H9 (cell line): ENCODE measurements around the gene HMGXB4. TPM values are rescaled to one million over a fixed set of nuclear protein-coding genes. Genes with fewer than 3 reads are reported as not detected.

Experiments
- DNase-seq: peaks from one replicate; pipeline ENCODE4 v3.0.0-alpha.2; 2017
- H2AFZ ChIP-seq: one replicate; pipeline ENCODE4 v1.6.1; 2013; ENCODE audit warnings: mild to moderate bottlenecking, low read length, control low read depth, moderate library complexity
- H2AK5ac ChIP-seq: 2 replicates; pipeline ENCODE4 v1.6.1; 2013; ENCODE audit warnings: low read length, control low read depth, mixed read lengths; ENCODE audit not compliant: insufficient read length
- H2BK120ac ChIP-seq: one replicate; pipeline ENCODE4 v1.6.1; 2013; ENCODE audit warnings: low read depth, mild to moderate bottlenecking, low read length, control low read depth, inconsistent platforms; ENCODE audit not compliant: poor library complexity, severe bottlenecking
- H2BK12ac ChIP-seq: 2 replicates; pipeline ENCODE4 v1.6.1; 2013; ENCODE audit warnings: low read length, control low read depth, mixed read lengths, low read depth; ENCODE audit not compliant: insufficient read length
- H2BK15ac ChIP-seq: 2 replicates; pipeline ENCODE4 v1.6.1; 2013; ENCODE audit warnings: low read depth, low read length, control low read depth
- H2BK20ac ChIP-seq: one replicate; pipeline ENCODE4 v1.6.1; 2013; ENCODE audit warnings: low read depth, mild to moderate bottlenecking, low read length, control low read depth, inconsistent platforms; ENCODE audit not compliant: poor library complexity, severe bottlenecking
- H2BK5ac ChIP-seq: 2 replicates; pipeline ENCODE4 v1.6.1; 2013; ENCODE audit warnings: low read length, control low read depth, mixed read lengths; ENCODE audit not compliant: insufficient read length
- H3K14ac ChIP-seq: 2 replicates; pipeline ENCODE4 v1.6.1; 2013; ENCODE audit warnings: low read length, control low read depth; ENCODE audit not compliant: insufficient read depth
- H3K18ac ChIP-seq: 2 replicates; pipeline ENCODE4 v1.6.1; 2013; ENCODE audit warnings: low read depth, mild to moderate bottlenecking, mixed read lengths, low read length, control low read depth; ENCODE audit not compliant: insufficient read length
- H3K23ac ChIP-seq: 2 replicates; pipeline ENCODE4 v1.6.1; 2013; ENCODE audit warnings: low read length, control low read depth, mixed read lengths, low read depth; ENCODE audit not compliant: insufficient read length
- H3K23me2 ChIP-seq: 2 replicates; pipeline ENCODE4 v1.6.1; 2013; ENCODE audit warnings: low read depth, mild to moderate bottlenecking, mixed read lengths, low read length, control low read depth; ENCODE audit not compliant: insufficient read length, poor library complexity, severe bottlenecking
- H3K27ac ChIP-seq: 2 replicates; pipeline ENCODE4 v1.5.1; 2013; ENCODE audit warnings: low read length, control low read depth, mixed read lengths, low read depth; ENCODE audit not compliant: insufficient read length
- H3K27me3 ChIP-seq: 2 replicates; pipeline ENCODE4 v1.6.1; 2013; ENCODE audit warnings: low read length, control low read depth, inconsistent platforms; ENCODE audit not compliant: insufficient read depth
- H3K4ac ChIP-seq: 2 replicates; pipeline ENCODE4 v1.6.1; 2013; ENCODE audit warnings: low read depth, mild to moderate bottlenecking, control low read depth, inconsistent platforms, low read length, moderate library complexity
- H3K4me1 ChIP-seq: 2 replicates; pipeline ENCODE4 v1.6.1; 2013; ENCODE audit warnings: low read length, control low read depth, inconsistent platforms; ENCODE audit not compliant: insufficient read depth
- H3K4me2 ChIP-seq: 2 replicates; pipeline ENCODE4 v1.6.1; 2013; ENCODE audit warnings: low read length, control low read depth, mixed read lengths; ENCODE audit not compliant: insufficient read length, insufficient read depth
- H3K56ac ChIP-seq: 2 replicates; pipeline ENCODE4 v1.6.1; 2013; ENCODE audit warnings: low read depth, mild to moderate bottlenecking, mixed read lengths, low read length, control low read depth; ENCODE audit not compliant: insufficient read length
- H3K79me1 ChIP-seq: 2 replicates; pipeline ENCODE4 v1.6.1; 2013; ENCODE audit warnings: low read depth, mild to moderate bottlenecking, moderate library complexity, low read length, control low read depth, inconsistent platforms; ENCODE audit not compliant: insufficient read depth, poor library complexity, severe bottlenecking
- H3K79me2 ChIP-seq: 2 replicates; pipeline ENCODE4 v1.6.1; 2013; ENCODE audit warnings: low read length, control low read depth, inconsistent platforms; ENCODE audit not compliant: insufficient read depth
- H3K9ac ChIP-seq: 2 replicates; pipeline ENCODE4 v1.6.1; 2013; ENCODE audit warnings: low read length, control low read depth, mixed read lengths; ENCODE audit not compliant: insufficient read length; ENCODE audit errors: extremely low read depth
- H3K9me3 ChIP-seq: one replicate; pipeline ENCODE4 v1.6.1; 2013; ENCODE audit warnings: low read depth, low read length, inconsistent platforms; ENCODE audit not compliant: control insufficient read depth
- H3T11ph ChIP-seq: one replicate; pipeline ENCODE4 v1.6.1; 2013; ENCODE audit warnings: mild to moderate bottlenecking, low read length, control low read depth, inconsistent platforms
- H4K20me1 ChIP-seq: one replicate; pipeline ENCODE4 v1.6.1; 2013; ENCODE audit not compliant: control insufficient read depth, insufficient read length, insufficient read depth
- H4K5ac ChIP-seq: 2 replicates; pipeline ENCODE4 v1.6.1; 2013; ENCODE audit warnings: low read depth, mild to moderate bottlenecking, mixed read lengths, low read length, control low read depth; ENCODE audit not compliant: insufficient read length
- H4K8ac ChIP-seq: replicated peaks from 2 replicates; pipeline ENCODE4 v1.6.1; 2013; ENCODE audit warnings: low read length, control low read depth, mixed read lengths, low read depth; ENCODE audit not compliant: insufficient read length
- H4K91ac ChIP-seq: 2 replicates; pipeline ENCODE4 v1.6.1; 2013; ENCODE audit warnings: low read depth, mild to moderate bottlenecking, moderate library complexity, mixed read lengths, low read length, control low read depth; ENCODE audit not compliant: insufficient read length
- H3K27ac Mint-ChIP-seq, 3 experiments: 2 replicates in 2 of 3; 3 replicates in 1 of 3; pipeline ENCODE4 v1.8.0; 2020 to 2021; ENCODE audit warnings: mixed read lengths in 3 of 3, mild to moderate bottlenecking in 1 of 3, moderate library complexity in 1 of 3
- H3K27me3 Mint-ChIP-seq: 2 replicates; pipeline ENCODE4 v1.8.0; 2021; ENCODE audit warnings: low read depth, mild to moderate bottlenecking, moderate library complexity, mixed read lengths
- H3K36me3 Mint-ChIP-seq, 3 experiments: 2 replicates in 2 of 3; 3 replicates in 1 of 3; pipeline ENCODE4 v1.8.0; 2020 to 2021; ENCODE audit warnings: low read depth in 3 of 3, mixed read lengths in 3 of 3; ENCODE audit not compliant: insufficient read depth in 1 of 3
- H3K4me1 Mint-ChIP-seq, 2 experiments: 2 replicates each; pipeline ENCODE4 v1.8.0; 2020; ENCODE audit warnings: mixed read lengths in 2 of 2
- H3K4me3 Mint-ChIP-seq, 2 experiments: 2 replicates in 1 of 2; 3 replicates in 1 of 2; pipeline ENCODE4 v1.8.0; 2020 to 2021; ENCODE audit warnings: mild to moderate bottlenecking in 2 of 2, mixed read lengths in 2 of 2, moderate library complexity in 1 of 2
- H3K9me3 Mint-ChIP-seq, 2 experiments: 2 replicates in 1 of 2; 3 replicates in 1 of 2; pipeline ENCODE4 v1.8.0; 2020; ENCODE audit warnings: mild to moderate bottlenecking in 2 of 2, mixed read lengths in 2 of 2, moderate library complexity in 1 of 2
- total RNA-seq: library from RNA; stranded (reverse); gene quantifications from 2 replicates; pipeline ENCODE4 v1.2.1, GENCODE V29; 2021
- TF ChIP-seq, protein P1 (sequence below): fragments of 200-600 bp; sonication (generic); conservative IDR thresholded peaks from 3 replicates; pipeline ENCODE4 v1.8.0; 2021; ENCODE audit warnings: antibody characterized with exemption, mild to moderate bottlenecking

The HMGXB4 gene
- total RNA-seq, 1 experiment from 2014 or later, result 33.5 TPM

DNA sequence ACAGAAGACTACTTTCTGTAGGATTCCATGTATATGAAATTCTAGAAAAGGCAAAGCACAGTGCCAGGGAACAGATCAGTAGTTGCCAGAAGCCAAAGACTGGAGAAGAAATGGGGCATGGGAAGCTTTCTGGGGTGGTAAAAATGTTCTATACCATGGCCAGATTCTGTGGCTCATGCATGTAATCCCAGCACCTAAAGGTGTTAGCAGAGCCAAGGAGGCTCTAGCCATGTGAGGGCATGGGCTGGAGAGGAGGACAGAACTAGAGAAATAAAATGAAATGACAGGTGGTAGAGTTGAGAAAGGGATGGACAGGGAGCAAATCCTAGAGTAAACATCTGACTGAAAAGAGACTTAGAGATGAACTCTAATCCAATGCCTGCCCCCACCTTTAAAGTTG, 26.9 kb upstream of the HMGXB4 start:
- no peak overlapping the region for H2BK15ac ChIP-seq
- H3K79me1 ChIP-seq, result no peaks in the 10 kb centered on the region
- DNase-seq, result no peak
- Mint-ChIP-seq H3K27ac (no peak overlapping the region), H3K9me3 (peaks cover 0 to 5% of the 10 kb centered on the region in 2 experiments; a peak in 4 of 5 replicates), H3K27me3 (peaks cover 32% of the 10 kb centered on the region), H3K36me3 (no peaks in the 10 kb centered on the region; a peak in 1 of 7 replicates), H3K4me1 (peaks cover 28 to 29% of the 10 kb centered on the region in 2 experiments), H3K4me3 (no peak overlapping the region)
- no peak overlapping the region for H3T11ph ChIP-seq
- no peaks in the 10 kb centered on the region; the same call in none of the 2 replicates for H3K4me1 ChIP-seq
- H3K18ac ChIP-seq, result no peak overlapping the region
- no peak overlapping the region for H4K8ac ChIP-seq
- H3K27me3 ChIP-seq, result no peaks in the 10 kb centered on the region
- no peaks in the 10 kb centered on the region for H3K79me2 ChIP-seq
- no peak overlapping the region for H4K91ac ChIP-seq
- no peaks in the 10 kb centered on the region for H3K23me2 ChIP-seq
- no peak overlapping the region for H3K4ac ChIP-seq
- H2AK5ac ChIP-seq, result no peak overlapping the region
- no peak overlapping the region for H2BK20ac ChIP-seq
- no peak overlapping the region for H3K23ac ChIP-seq
- TF ChIP-seq, protein P1, sequence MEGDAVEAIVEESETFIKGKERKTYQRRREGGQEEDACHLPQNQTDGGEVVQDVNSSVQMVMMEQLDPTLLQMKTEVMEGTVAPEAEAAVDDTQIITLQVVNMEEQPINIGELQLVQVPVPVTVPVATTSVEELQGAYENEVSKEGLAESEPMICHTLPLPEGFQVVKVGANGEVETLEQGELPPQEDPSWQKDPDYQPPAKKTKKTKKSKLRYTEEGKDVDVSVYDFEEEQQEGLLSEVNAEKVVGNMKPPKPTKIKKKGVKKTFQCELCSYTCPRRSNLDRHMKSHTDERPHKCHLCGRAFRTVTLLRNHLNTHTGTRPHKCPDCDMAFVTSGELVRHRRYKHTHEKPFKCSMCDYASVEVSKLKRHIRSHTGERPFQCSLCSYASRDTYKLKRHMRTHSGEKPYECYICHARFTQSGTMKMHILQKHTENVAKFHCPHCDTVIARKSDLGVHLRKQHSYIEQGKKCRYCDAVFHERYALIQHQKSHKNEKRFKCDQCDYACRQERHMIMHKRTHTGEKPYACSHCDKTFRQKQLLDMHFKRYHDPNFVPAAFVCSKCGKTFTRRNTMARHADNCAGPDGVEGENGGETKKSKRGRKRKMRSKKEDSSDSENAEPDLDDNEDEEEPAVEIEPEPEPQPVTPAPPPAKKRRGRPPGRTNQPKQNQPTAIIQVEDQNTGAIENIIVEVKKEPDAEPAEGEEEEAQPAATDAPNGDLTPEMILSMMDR, result no peak
- H2AFZ ChIP-seq, result no peak overlapping the region
- H3K9ac ChIP-seq, result no peak overlapping the region
- H4K5ac ChIP-seq, result no peak overlapping the region
- no peak overlapping the region for H3K4me2 ChIP-seq
- H3K9me3 ChIP-seq, result no peaks in the 10 kb centered on the region
- no peak overlapping the region for H2BK5ac ChIP-seq
- no peak overlapping the region for H3K27ac ChIP-seq
- H2BK12ac ChIP-seq, result no peak overlapping the region
- no peak overlapping the region for H3K14ac ChIP-seq
- no peak overlapping the region for H3K56ac ChIP-seq
- no peak overlapping the region for H2BK120ac ChIP-seq
- no peaks in the 10 kb centered on the region for H4K20me1 ChIP-seq
